ENCODE measurements around the gene PLXNB2. TPM values are rescaled to one million over a fixed set of nuclear protein-coding genes. Genes with fewer than 3 reads are reported as not detected.

Gene PLXNB2, protein sequence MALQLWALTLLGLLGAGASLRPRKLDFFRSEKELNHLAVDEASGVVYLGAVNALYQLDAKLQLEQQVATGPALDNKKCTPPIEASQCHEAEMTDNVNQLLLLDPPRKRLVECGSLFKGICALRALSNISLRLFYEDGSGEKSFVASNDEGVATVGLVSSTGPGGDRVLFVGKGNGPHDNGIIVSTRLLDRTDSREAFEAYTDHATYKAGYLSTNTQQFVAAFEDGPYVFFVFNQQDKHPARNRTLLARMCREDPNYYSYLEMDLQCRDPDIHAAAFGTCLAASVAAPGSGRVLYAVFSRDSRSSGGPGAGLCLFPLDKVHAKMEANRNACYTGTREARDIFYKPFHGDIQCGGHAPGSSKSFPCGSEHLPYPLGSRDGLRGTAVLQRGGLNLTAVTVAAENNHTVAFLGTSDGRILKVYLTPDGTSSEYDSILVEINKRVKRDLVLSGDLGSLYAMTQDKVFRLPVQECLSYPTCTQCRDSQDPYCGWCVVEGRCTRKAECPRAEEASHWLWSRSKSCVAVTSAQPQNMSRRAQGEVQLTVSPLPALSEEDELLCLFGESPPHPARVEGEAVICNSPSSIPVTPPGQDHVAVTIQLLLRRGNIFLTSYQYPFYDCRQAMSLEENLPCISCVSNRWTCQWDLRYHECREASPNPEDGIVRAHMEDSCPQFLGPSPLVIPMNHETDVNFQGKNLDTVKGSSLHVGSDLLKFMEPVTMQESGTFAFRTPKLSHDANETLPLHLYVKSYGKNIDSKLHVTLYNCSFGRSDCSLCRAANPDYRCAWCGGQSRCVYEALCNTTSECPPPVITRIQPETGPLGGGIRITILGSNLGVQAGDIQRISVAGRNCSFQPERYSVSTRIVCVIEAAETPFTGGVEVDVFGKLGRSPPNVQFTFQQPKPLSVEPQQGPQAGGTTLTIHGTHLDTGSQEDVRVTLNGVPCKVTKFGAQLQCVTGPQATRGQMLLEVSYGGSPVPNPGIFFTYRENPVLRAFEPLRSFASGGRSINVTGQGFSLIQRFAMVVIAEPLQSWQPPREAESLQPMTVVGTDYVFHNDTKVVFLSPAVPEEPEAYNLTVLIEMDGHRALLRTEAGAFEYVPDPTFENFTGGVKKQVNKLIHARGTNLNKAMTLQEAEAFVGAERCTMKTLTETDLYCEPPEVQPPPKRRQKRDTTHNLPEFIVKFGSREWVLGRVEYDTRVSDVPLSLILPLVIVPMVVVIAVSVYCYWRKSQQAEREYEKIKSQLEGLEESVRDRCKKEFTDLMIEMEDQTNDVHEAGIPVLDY (N-terminal part only)
- total RNA-seq = 10 to 100 TPM; 10.9 to 12.0 TPM

GRCh38 chr22:50306753-50307749 lies at the start of gene PLXNB2:
Gene PLXNB2, minus strand, starts transcription at chr22:50307646. Its CDS starts 17,062 bp downstream, at chr22:50290584.
- POLR2A ChIA-PET = interaction anchor here (0.5 kb wide), 1 partner anchor 12 kb away, joined by 6 read pairs; no protein-coding TSS in a partner anchor
- CTCF ChIA-PET = interaction anchor here (0.9 to 2.5 kb wide), 7 partner anchors 8 to 54 kb away, joined by 3 to 6 read pairs (median 3); no protein-coding TSS in a partner anchor

GRCh38 chr22:50357222-50357621 lies 49.8 kb upstream of the PLXNB2 start:
- ChIA-PET CTCF (interaction anchor here (0.9 kb wide), 1 partner anchor 81 kb away, joined by 3 read pairs; no protein-coding TSS in a partner anchor), POLR2A (no interaction called here)

GRCh38 chr22:50356186-50356585 lies 48.7 kb upstream of the PLXNB2 start:
- CTCF ChIA-PET = interaction anchor here (0.7 to 1.0 kb wide), 2 partner anchors 59 to 168 kb away, joined by 3 read pairs; no protein-coding TSS in a partner anchor
- POLR2A ChIA-PET = interaction anchor here (0.7 kb wide), 1 partner anchor 134 kb away, joined by 3 read pairs; no protein-coding TSS in a partner anchor

- ChIA-PET CTCF (no interaction called here), POLR2A (no interaction called here)
Observed at GRCh38 chr22:50348058-50348457, 40.6 kb upstream of the PLXNB2 start.

GRCh38 chr22:50347157-50347556 lies 39.7 kb upstream of the PLXNB2 start:
- ChIA-PET POLR2A (no interaction called here), CTCF (no interaction called here)

GRCh38 chr22:50346470-50346869 lies 39.0 kb upstream of the PLXNB2 start:
- ChIA-PET POLR2A (interaction anchor here (0.6 kb wide), 1 partner anchor 264 kb away, joined by 7 read pairs; no protein-coding TSS in a partner anchor), CTCF (no interaction called here)

GRCh38 chr22:50343541-50343935 lies 36.1 kb upstream of the PLXNB2 start:
- CTCF ChIA-PET = no interaction called here
- POLR2A ChIA-PET = interaction anchor here (0.5 kb wide), 1 partner anchor 277 kb away, joined by 3 read pairs; no protein-coding TSS in a partner anchor

- POLR2A ChIA-PET = interaction anchor here (0.5 to 1.2 kb wide), 3 partner anchors 206 to 360 kb away, joined by 3 read pairs; no protein-coding TSS in a partner anchor
Observed at GRCh38 chr22:50342651-50343540, 35.5 kb upstream of the PLXNB2 start, which contains the start of gene PPP6R2. Gene PPP6R2, plus strand, starts transcription at chr22:50343327. Its CDS starts 50,582 bp downstream, at chr22:50393909.

GRCh38 chr22:50341977-50342650 lies 34.7 kb upstream of the PLXNB2 start:
- CTCF ChIA-PET = interaction anchor here (0.6 to 2.6 kb wide), 32 partner anchors 9 to 320 kb away, joined by 3 to 28 read pairs (median 4); partner anchors contain the start of genes DENND6B, HDAC10, MAPK12 and SCO2

More at GRCh38 chr22:50342651-50343540, 35.5 kb upstream of the PLXNB2 start, which contains the start of gene PPP6R2:
- CTCF ChIA-PET = interaction anchor here (0.9 to 2.6 kb wide), 19 partner anchors 10 to 278 kb away, joined by 3 to 28 read pairs (median 5); partner anchors contain the start of genes DENND6B, HDAC10 and SCO2

GRCh38 chr22:50339945-50340879 lies 32.8 kb upstream of the PLXNB2 start:
- POLR2A ChIA-PET = no interaction called here

More at GRCh38 chr22:50341977-50342650, 34.7 kb upstream of the PLXNB2 start:
- POLR2A ChIA-PET = interaction anchor here (0.5 to 1.2 kb wide), 4 partner anchors 23 to 359 kb away, joined by 3 read pairs; no protein-coding TSS in a partner anchor

DNA sequence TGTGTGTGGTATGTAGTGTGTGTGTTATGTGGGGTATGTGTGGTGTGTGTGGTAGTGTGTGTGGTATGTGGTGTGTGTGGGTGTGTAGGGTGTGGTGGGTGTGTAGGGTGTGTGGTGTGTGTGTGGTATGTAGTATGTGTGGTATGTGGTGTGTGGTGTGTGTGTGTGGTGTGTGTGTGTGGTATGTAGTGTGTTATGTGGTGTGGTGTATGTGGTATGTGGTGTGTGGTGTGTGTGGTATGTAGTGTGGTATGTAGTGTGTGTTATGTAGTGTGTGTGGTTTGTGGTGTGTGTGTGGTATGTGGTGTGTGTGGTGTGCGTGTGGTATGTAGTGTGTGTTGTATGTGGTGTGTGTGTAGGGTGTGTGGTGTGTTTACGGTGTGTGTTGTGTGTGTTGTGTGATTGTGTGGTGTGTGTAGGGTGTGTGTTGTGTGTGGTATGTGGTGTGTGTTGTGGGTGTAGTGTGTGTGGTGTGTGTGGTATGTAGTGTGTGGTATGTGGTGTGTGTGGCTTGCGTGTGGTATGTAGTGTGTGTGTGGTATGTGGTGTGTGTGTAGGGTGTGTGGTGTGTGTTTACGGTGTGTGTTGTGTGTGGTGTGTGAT lies 31.5 kb upstream of the PLXNB2 start:
- CTCF ChIA-PET = no interaction called here
- POLR2A ChIA-PET = no interaction called here

More at GRCh38 chr22:50339945-50340879, 32.8 kb upstream of the PLXNB2 start:
- CTCF ChIA-PET = interaction anchor here (0.9 to 2.6 kb wide), 7 partner anchors 7 to 165 kb away, joined by 3 to 28 read pairs (median 9); partner anchors contain the start of genes HDAC10 and MAPK12

GRCh38 chr22:50338042-50338573 lies 30.7 kb upstream of the PLXNB2 start:
- ChIA-PET POLR2A (no interaction called here), CTCF (no interaction called here)

GRCh38 chr22:50337262-50338041 lies 30.0 kb upstream of the PLXNB2 start:
- ChIA-PET POLR2A (no interaction called here), CTCF (no interaction called here)

Data from activated CD8-positive, alpha-beta memory T cell treated with anti-CD3 and anti-CD28 coated beads for 36 hours (primary cell).